ENCODE results near the gene PPP1R9B. TPM values are rescaled to one million over a fixed set of nuclear protein-coding genes. Genes with fewer than 3 reads are reported as not detected.

The PPP1R9B gene
- total RNA-seq, 2 donors from 2014 or later, result 24.1 to 34.6 TPM

DNA sequence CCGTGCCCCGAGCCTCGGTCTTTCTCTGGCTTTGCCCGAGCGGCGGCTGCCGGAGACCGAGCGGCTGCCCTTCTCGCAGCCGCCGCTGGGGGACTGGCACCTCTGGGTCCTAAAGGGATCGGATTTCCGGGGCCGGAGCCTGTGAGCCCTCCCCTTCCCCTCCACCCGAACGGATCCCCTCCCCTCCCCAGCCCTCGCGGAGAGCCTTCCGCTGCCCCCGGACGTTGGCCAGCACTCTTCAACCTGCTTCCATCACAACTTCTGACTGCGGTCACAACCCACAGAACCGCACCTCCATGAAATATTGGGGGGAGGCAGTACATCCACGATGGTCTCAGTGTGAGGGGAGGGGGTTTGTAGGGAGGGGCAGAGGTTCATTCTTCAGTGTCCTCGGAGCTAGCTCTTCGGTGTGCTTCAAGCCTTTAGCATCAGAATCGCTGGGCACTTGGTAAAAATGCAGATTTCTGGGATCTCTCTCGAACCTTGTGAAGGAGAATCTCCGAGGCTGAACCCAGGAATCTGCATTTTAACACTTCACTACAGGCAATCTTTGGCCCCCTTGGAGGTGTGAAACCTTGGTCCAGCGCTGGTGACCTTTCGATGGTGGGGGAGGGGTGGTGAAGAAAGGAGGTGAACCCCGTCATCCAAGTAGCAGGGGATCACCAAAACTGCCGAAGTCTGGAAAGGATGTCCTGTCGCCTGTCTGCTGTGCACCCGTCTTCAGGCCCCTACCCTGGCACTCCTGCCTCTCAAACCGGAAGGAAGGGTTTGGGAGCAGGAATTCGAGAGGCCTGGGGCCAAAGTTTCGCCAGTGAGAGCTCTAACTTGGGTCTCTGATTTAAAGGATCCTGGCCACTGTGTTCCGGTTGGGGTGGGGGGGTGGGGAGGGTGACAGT is 812 bp upstream of the PPP1R9B start:
- no peaks in the 10 kb centered on the region for H3K9me3 Mint-ChIP-seq
- WGBS, 2 experiments (ENCODE audit: insufficient coverage in 1 of 2, insufficient read length in 1 of 2), result 2 to 3% methylated on average over 10 to 40 of the region's 40 CpGs
- H3K9ac ChIP-seq (ENCODE audit: extremely low read depth, low read length, poor library complexity, severe bottlenecking), result no peak overlapping the region
- peak overlapping the region; percentile 68 for H3K4me3 Mint-ChIP-seq
- peak overlapping the region; percentile 91 for H3K27ac Mint-ChIP-seq
- TF ChIP-seq, protein P1, sequence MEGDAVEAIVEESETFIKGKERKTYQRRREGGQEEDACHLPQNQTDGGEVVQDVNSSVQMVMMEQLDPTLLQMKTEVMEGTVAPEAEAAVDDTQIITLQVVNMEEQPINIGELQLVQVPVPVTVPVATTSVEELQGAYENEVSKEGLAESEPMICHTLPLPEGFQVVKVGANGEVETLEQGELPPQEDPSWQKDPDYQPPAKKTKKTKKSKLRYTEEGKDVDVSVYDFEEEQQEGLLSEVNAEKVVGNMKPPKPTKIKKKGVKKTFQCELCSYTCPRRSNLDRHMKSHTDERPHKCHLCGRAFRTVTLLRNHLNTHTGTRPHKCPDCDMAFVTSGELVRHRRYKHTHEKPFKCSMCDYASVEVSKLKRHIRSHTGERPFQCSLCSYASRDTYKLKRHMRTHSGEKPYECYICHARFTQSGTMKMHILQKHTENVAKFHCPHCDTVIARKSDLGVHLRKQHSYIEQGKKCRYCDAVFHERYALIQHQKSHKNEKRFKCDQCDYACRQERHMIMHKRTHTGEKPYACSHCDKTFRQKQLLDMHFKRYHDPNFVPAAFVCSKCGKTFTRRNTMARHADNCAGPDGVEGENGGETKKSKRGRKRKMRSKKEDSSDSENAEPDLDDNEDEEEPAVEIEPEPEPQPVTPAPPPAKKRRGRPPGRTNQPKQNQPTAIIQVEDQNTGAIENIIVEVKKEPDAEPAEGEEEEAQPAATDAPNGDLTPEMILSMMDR (conservative IDR thresholded peaks at IDR 0.05), result peak; percentile 77
- peak overlapping the region; percentile 73 for H3K27ac ChIP-seq (ENCODE audit: low read depth, low read length)
- peaks cover 13% of the 10 kb centered on the region for H3K4me1 ChIP-seq (ENCODE audit: control insufficient read depth, insufficient read depth, low read length)
- peak overlapping the region; percentile 92 for H3K4me3 ChIP-seq (ENCODE audit: low read length)
- no peaks in the 10 kb centered on the region for H3K36me3 ChIP-seq (ENCODE audit: control insufficient read depth, insufficient read depth, low read length)
- peak; percentile 99 for DNase-seq
- peaks cover 21% of the 10 kb centered on the region for H3K4me1 Mint-ChIP-seq
- no peaks in the 10 kb centered on the region for H3K9me3 ChIP-seq (ENCODE audit: control insufficient read depth, low read length)
- peaks cover 5% of the 10 kb centered on the region for H3K27me3 Mint-ChIP-seq (ENCODE audit: insufficient read depth)
- no peaks in the 10 kb centered on the region for H3K36me3 Mint-ChIP-seq (ENCODE audit: low read depth)
- H3K27me3 ChIP-seq (ENCODE audit: control insufficient read depth, insufficient read depth, low read length, poor library complexity, severe bottlenecking), result no peaks in the 10 kb centered on the region

DNA sequence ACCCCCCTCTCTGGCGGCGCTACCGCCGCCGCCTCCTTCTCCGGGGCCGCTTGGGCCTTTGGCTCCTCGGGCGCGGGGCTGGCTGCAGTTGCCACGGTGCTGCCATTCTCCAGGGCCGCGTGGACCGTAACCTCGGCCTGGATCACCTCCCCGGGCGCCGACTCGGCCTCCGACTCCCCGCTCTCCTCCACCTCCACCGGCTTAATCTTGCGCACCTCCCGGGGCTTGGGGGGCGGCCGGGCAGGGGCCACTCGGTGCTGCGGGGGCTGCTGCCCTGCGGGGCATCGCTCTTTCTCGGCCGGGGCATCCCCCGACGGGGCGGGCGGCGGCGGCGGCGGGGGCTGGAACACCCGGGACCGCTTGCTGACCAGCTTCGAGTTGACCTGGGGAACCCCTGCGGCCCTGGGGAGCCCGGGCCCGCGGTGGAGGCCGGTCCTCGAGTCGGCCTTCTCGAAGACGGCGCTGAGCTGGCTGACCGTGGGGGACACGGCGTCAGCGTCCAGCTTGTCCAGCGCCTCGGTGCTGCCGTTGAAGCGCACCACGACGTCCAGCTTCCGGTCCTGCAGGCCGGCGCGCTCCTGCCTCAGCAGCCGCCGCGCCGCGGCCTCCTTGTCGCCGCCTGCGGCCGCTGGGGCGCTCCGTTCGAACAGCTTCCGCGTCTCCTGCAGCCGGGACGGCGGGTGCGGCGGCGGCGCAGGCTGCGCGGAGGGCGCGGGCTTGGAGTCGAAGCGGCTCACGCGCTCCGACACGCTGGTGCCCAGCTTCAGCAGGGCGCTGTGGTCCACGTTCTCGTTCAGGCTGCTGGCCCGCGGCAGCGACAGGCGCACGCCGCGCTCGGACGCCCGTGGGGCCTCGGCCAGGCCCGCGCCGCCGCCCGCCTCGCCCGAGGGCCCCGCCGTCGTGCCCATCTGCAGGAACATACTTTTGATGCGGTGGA is 792 bp downstream of the PPP1R9B start:
- peaks cover 5% of the 10 kb centered on the region for H3K27me3 Mint-ChIP-seq (ENCODE audit: insufficient read depth)
- H3K4me3 Mint-ChIP-seq, result peak overlapping the region; percentile 68
- Histone ChIP-seq H3K4me3 (ENCODE audit: low read length) (peak overlapping the region; percentile 92), H3K4me1 (ENCODE audit: control insufficient read depth, insufficient read depth, low read length) (peaks cover 13% of the 10 kb centered on the region), H3K27ac (ENCODE audit: low read depth, low read length) (no peak overlapping the region), H3K36me3 (ENCODE audit: control insufficient read depth, insufficient read depth, low read length) (peaks cover 1% of the 10 kb centered on the region), H3K9ac (ENCODE audit: extremely low read depth, low read length, poor library complexity, severe bottlenecking) (peak overlapping the region; percentile 44), H3K9me3 (ENCODE audit: control insufficient read depth, low read length) (no peaks in the 10 kb centered on the region), H3K27me3 (ENCODE audit: control insufficient read depth, insufficient read depth, low read length, poor library complexity, severe bottlenecking) (no peaks in the 10 kb centered on the region)
- H3K9me3 Mint-ChIP-seq, result no peaks in the 10 kb centered on the region
- TF ChIP-seq, protein P1 (conservative IDR thresholded peaks at IDR 0.05), result peak; percentile 31
- DNase-seq, result peak; percentile 89
- H3K27ac Mint-ChIP-seq, result no peak overlapping the region
- H3K36me3 Mint-ChIP-seq (ENCODE audit: low read depth), result peaks cover 4% of the 10 kb centered on the region
- WGBS, 2 experiments (ENCODE audit: insufficient coverage in 1 of 2, insufficient read length in 1 of 2), result 2 to 3% methylated on average over 29 to 123 of the region's 123 CpGs
- H3K4me1 Mint-ChIP-seq, result peaks cover 21% of the 10 kb centered on the region

GRCh38 chr17:50149091-50149416 is 1.4 kb downstream of the PPP1R9B start:
- H3K27me3 Mint-ChIP-seq (ENCODE audit: insufficient read depth), result peaks cover 5% of the 10 kb centered on the region
- peaks cover 21% of the 10 kb centered on the region for H3K4me1 Mint-ChIP-seq
- peaks cover 11% of the 10 kb centered on the region for H3K36me3 Mint-ChIP-seq (ENCODE audit: low read depth)
- Histone ChIP-seq H3K27me3 (ENCODE audit: control insufficient read depth, insufficient read depth, low read length, poor library complexity, severe bottlenecking) (no peaks in the 10 kb centered on the region), H3K4me3 (ENCODE audit: low read length) (peak overlapping the region; percentile 92), H3K9ac (ENCODE audit: extremely low read depth, low read length, poor library complexity, severe bottlenecking) (no peak overlapping the region), H3K4me1 (ENCODE audit: control insufficient read depth, insufficient read depth, low read length) (peaks cover 13% of the 10 kb centered on the region), H3K36me3 (ENCODE audit: control insufficient read depth, insufficient read depth, low read length) (peaks cover 8% of the 10 kb centered on the region), H3K27ac (ENCODE audit: low read depth, low read length) (no peak overlapping the region), H3K9me3 (ENCODE audit: control insufficient read depth, low read length) (no peaks in the 10 kb centered on the region)
- H3K27ac Mint-ChIP-seq, result no peak overlapping the region
- TF ChIP-seq, protein P1 (conservative IDR thresholded peaks at IDR 0.05), result no peak
- WGBS, 2 experiments (ENCODE audit: insufficient coverage in 1 of 2, insufficient read length in 1 of 2), result 2 to 3% methylated on average over 9 to 30 of the region's 30 CpGs
- H3K9me3 Mint-ChIP-seq, result no peaks in the 10 kb centered on the region
- DNase-seq, result no peak
- H3K4me3 Mint-ChIP-seq, result peak overlapping the region; percentile 68
